Neural cell (in vitro differentiated cells): ENCODE measurements around the gene SCFD1. TPM values are rescaled to one million over a fixed set of nuclear protein-coding genes. Genes with fewer than 3 reads are reported as not detected.

ENCODE experiments used
- H2AFZ ChIP-seq: fragments of 200-600, 300-800 bp; sonication (generic), shearing (Covaris generic); 2 replicates; pipeline ENCODE4 v1.6.0; 2014; ENCODE audit warnings: low read depth, mild to moderate bottlenecking, antibody characterized with exemption, low read length, moderate library complexity
- H3F3A ChIP-seq: fragments of 200-600 bp; shearing (Covaris generic); 2 replicates; pipeline ENCODE4 v1.6.1; 2016; ENCODE audit warnings: mild to moderate bottlenecking, moderate library complexity, mixed read lengths, antibody characterized with exemption, low read length; ENCODE audit not compliant: insufficient read depth, poor library complexity, severe bottlenecking
- H3K27ac ChIP-seq: fragments of 200-600, 300-800 bp; sonication (generic), shearing (Covaris generic); 2 replicates; pipeline ENCODE4 v1.5.1; 2014; ENCODE audit warnings: mild to moderate bottlenecking, low read length, moderate library complexity
- H3K27me3 ChIP-seq: fragments of 300-800, 200-600 bp; sonication (generic), shearing (Covaris generic); 2 replicates; pipeline ENCODE4 v1.6.0; 2014; ENCODE audit warnings: mild to moderate bottlenecking, low read depth, low read length, moderate library complexity; ENCODE audit not compliant: insufficient read depth
- H3K36me3 ChIP-seq: fragments of 300-800, 200-600 bp; sonication (generic), shearing (Covaris generic); 2 replicates; pipeline ENCODE4 v1.5.1; 2014; ENCODE audit warnings: mild to moderate bottlenecking, antibody characterized with exemption, low read length, moderate library complexity; ENCODE audit not compliant: insufficient read depth
- H3K4me2 ChIP-seq: fragments of 300-800, 200-600 bp; sonication (generic), shearing (Covaris generic); 2 replicates; pipeline ENCODE4 v1.6.0; 2014; ENCODE audit warnings: mild to moderate bottlenecking, low read length
- H3K4me3 ChIP-seq: fragments of 300-800, 200-600 bp; sonication (generic), shearing (Covaris generic); 2 replicates; pipeline ENCODE4 v1.5.1; 2014; ENCODE audit warnings: mild to moderate bottlenecking, low read length, moderate library complexity
- H3K79me2 ChIP-seq: fragments of 200-600 bp; shearing (Covaris generic); replicated peaks from 2 replicates; pipeline ENCODE4 v1.6.0; 2014; ENCODE audit warnings: mild to moderate bottlenecking, low read length, moderate library complexity; ENCODE audit not compliant: insufficient read depth
- H3K9ac ChIP-seq: fragments of 300-800, 200-600 bp; sonication (generic), shearing (Covaris generic); 2 replicates; pipeline ENCODE4 v1.6.1; 2016; ENCODE audit warnings: mild to moderate bottlenecking, low read length, mixed read lengths
- H3K9me2 ChIP-seq: fragments of 200-600 bp; shearing (Covaris generic); 2 replicates; pipeline ENCODE4 v1.6.1; 2016; ENCODE audit warnings: mild to moderate bottlenecking, low read length, mixed read lengths; ENCODE audit not compliant: insufficient read depth
- H3K9me3 ChIP-seq: fragments of 200-600, 300-800 bp; sonication (generic), shearing (Covaris generic); 2 replicates; pipeline ENCODE4 v1.6.1; 2016; ENCODE audit warnings: mild to moderate bottlenecking, mixed run types, low read length, moderate library complexity, mixed read lengths
- H4K20me1 ChIP-seq: fragments of 200-600 bp; shearing (Covaris generic); 2 replicates; pipeline ENCODE4 v1.6.1; 2016; ENCODE audit warnings: mild to moderate bottlenecking, mixed run types; ENCODE audit not compliant: insufficient read depth
- EP300 ChIP-seq: fragments of 450-650 bp; conservative IDR thresholded peaks from 2 replicates; pipeline ENCODE4 v1.6.1; 2014; ENCODE audit warnings: antibody characterized with exemption, mild to moderate bottlenecking, moderate library complexity; ENCODE audit not compliant: poor library complexity, severe bottlenecking
- EZH2 ChIP-seq: fragments of 200-600, 300-800 bp; shearing (Covaris generic), sonication (generic); IDR thresholded peaks from 2 replicates; pipeline ENCODE4 v1.6.1; 2014; ENCODE audit warnings: antibody characterized with exemption, low read length, borderline replicate concordance, mild to moderate bottlenecking; ENCODE audit not compliant: insufficient read depth, poor library complexity, severe bottlenecking
- MXI1 ChIP-seq: fragments of 450-650 bp; conservative IDR thresholded peaks from 2 replicates; pipeline ENCODE4 v1.6.1; 2014; ENCODE audit warnings: antibody characterized with exemption, mild to moderate bottlenecking; ENCODE audit not compliant: poor library complexity, severe bottlenecking
- POLR2AphosphoS5 ChIP-seq: IDR thresholded peaks from 2 replicates; pipeline ENCODE4 v1.6.1; 2012
- RAD21 ChIP-seq: fragments of 450-650 bp; conservative IDR thresholded peaks from 2 replicates; pipeline ENCODE4 v1.6.1; 2014; ENCODE audit warnings: antibody characterized with exemption, mild to moderate bottlenecking, moderate library complexity
- SMC3 ChIP-seq: fragments of 450-650 bp; conservative IDR thresholded peaks from 2 replicates; pipeline ENCODE4 v1.6.1; 2014; ENCODE audit warnings: antibody characterized with exemption, mild to moderate bottlenecking, moderate library complexity; ENCODE audit not compliant: poor library complexity
- TAF1 ChIP-seq: IDR thresholded peaks from 2 replicates; pipeline ENCODE4 v1.6.1; 2012; ENCODE audit warnings: low read depth
- polyA plus RNA-seq: library from polyadenylated mRNA; depleted of rRNA; stranded (reverse); fragments of >200 nt; gene quantifications from 2 replicates; pipeline ENCODE4 v1.2.3, GENCODE V29; 2014
- TF ChIP-seq, protein P1 (sequence below): fragments of 450-650 bp; IDR thresholded peaks from 2 replicates; pipeline ENCODE4 v1.5.1; 2014; ENCODE audit warnings: antibody characterized with exemption, mild to moderate bottlenecking, moderate library complexity; ENCODE audit not compliant: poor library complexity, severe bottlenecking
- TF ChIP-seq, protein P2 (sequence below): IDR thresholded peaks from 2 replicates; pipeline ENCODE4 v1.6.1; 2012; ENCODE audit warnings: borderline replicate concordance

SCFD1 gene
- polyA plus RNA-seq, 1 donor from 2014 or later: 99.4 TPM

DNA sequence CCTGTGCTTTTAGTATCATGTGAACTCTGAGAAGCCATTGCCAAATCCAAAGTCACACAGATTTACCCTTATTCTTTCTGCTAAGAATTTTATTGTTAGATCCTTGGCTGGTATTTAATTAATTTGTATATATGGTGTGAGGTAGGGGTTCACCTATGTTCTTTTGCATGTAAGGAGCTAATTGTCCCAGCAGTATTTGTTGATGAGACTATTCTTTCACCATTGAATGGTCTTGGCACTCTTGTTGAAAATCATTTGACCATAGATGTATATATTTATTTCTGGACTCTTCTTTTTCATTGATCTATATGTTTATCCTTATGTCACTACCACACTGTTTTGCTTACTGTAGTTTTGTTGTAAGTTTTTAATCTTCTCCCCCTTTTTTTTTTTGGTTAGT, 36.9 kb upstream of the SCFD1 start:
- no peak overlapping the region for H3K4me3 ChIP-seq
- H3K9me2 ChIP-seq: no peaks in the 10 kb centered on the region
- H2AFZ ChIP-seq: no peak overlapping the region
- H3K79me2 ChIP-seq: peaks cover 46% of the 10 kb centered on the region
- no peak overlapping the region for H3K27ac ChIP-seq
- H3K36me3 ChIP-seq: peaks cover 22% of the 10 kb centered on the region
- no peaks in the 10 kb centered on the region for H3K27me3 ChIP-seq
- H4K20me1 ChIP-seq: no peaks in the 10 kb centered on the region
- no peaks in the 10 kb centered on the region for H3F3A ChIP-seq
- H3K9ac ChIP-seq: no peak overlapping the region
- no peak overlapping the region for H3K4me2 ChIP-seq
- TF ChIP-seq TAF1: no peak
- no peak for TF ChIP-seq RAD21
- TF ChIP-seq, protein P1, sequence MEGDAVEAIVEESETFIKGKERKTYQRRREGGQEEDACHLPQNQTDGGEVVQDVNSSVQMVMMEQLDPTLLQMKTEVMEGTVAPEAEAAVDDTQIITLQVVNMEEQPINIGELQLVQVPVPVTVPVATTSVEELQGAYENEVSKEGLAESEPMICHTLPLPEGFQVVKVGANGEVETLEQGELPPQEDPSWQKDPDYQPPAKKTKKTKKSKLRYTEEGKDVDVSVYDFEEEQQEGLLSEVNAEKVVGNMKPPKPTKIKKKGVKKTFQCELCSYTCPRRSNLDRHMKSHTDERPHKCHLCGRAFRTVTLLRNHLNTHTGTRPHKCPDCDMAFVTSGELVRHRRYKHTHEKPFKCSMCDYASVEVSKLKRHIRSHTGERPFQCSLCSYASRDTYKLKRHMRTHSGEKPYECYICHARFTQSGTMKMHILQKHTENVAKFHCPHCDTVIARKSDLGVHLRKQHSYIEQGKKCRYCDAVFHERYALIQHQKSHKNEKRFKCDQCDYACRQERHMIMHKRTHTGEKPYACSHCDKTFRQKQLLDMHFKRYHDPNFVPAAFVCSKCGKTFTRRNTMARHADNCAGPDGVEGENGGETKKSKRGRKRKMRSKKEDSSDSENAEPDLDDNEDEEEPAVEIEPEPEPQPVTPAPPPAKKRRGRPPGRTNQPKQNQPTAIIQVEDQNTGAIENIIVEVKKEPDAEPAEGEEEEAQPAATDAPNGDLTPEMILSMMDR: no peak
- no peak for TF ChIP-seq SMC3
- TF ChIP-seq EZH2: no peak
- TF ChIP-seq, protein P2, sequence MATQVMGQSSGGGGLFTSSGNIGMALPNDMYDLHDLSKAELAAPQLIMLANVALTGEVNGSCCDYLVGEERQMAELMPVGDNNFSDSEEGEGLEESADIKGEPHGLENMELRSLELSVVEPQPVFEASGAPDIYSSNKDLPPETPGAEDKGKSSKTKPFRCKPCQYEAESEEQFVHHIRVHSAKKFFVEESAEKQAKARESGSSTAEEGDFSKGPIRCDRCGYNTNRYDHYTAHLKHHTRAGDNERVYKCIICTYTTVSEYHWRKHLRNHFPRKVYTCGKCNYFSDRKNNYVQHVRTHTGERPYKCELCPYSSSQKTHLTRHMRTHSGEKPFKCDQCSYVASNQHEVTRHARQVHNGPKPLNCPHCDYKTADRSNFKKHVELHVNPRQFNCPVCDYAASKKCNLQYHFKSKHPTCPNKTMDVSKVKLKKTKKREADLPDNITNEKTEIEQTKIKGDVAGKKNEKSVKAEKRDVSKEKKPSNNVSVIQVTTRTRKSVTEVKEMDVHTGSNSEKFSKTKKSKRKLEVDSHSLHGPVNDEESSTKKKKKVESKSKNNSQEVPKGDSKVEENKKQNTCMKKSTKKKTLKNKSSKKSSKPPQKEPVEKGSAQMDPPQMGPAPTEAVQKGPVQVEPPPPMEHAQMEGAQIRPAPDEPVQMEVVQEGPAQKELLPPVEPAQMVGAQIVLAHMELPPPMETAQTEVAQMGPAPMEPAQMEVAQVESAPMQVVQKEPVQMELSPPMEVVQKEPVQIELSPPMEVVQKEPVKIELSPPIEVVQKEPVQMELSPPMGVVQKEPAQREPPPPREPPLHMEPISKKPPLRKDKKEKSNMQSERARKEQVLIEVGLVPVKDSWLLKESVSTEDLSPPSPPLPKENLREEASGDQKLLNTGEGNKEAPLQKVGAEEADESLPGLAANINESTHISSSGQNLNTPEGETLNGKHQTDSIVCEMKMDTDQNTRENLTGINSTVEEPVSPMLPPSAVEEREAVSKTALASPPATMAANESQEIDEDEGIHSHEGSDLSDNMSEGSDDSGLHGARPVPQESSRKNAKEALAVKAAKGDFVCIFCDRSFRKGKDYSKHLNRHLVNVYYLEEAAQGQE: no peak
- no peak for TF ChIP-seq POLR2AphosphoS5
- TF ChIP-seq MXI1: no peak
- H3K9me3 ChIP-seq: no peaks in the 10 kb centered on the region

DNA sequence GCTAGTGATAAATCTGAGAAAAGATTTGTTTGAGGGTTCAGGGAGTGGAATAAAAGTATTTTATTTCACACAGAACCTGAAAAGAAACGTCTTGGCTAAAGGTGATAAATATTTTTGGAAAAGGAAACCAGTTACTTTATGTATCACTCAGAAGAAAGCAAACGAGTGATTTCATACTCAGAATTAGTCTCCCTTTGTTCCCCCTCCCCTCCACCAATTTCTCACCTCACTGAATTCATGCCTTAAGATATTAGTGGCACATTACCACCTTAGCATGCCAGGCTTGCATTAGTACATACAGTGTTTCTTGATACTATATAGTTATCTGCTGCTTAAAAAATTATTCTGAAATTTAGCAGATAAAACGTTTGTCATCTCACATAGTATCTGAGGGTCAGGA, 35.0 kb upstream of the SCFD1 start:
- Histone ChIP-seq H3K9me3 (no peaks in the 10 kb centered on the region), H3F3A (no peaks in the 10 kb centered on the region), H3K9me2 (no peaks in the 10 kb centered on the region), H2AFZ (no peak overlapping the region), H3K36me3 (peaks cover 19% of the 10 kb centered on the region), H3K27ac (no peak overlapping the region), H4K20me1 (no peaks in the 10 kb centered on the region), H3K9ac (no peak overlapping the region), H3K4me2 (no peak overlapping the region), H3K79me2 (peaks cover 35% of the 10 kb centered on the region), H3K27me3 (no peaks in the 10 kb centered on the region), H3K4me3 (no peak overlapping the region)
- TF ChIP-seq RAD21: no peak
- TF ChIP-seq TAF1: no peak
- TF ChIP-seq EZH2: no peak
- TF ChIP-seq SMC3: no peak
- no peak for TF ChIP-seq MXI1
- TF ChIP-seq, protein P2: no peak
- no peak for TF ChIP-seq EP300
- TF ChIP-seq POLR2AphosphoS5: no peak
- TF ChIP-seq, protein P1: no peak
